WTC11 (cell line): ENCODE measurements around the gene DMXL2.
"Not testable (repeated sequence)": the region's sequence is repeated elsewhere in the genome, so short reads cannot be mapped to it uniquely, and the experiment has no call there.

Source experiments
- ATF1 ChIP-seq: sonication (generic); formaldehyde crosslinking; IDR thresholded peaks from 2 replicates; pipeline ENCODE4 v1.8.1; 2023; ENCODE audit warnings: mild to moderate bottlenecking, moderate library complexity, missing genetic modification reagents
- JUN ChIP-seq: sonication (generic); formaldehyde crosslinking; IDR thresholded peaks from 2 replicates; pipeline ENCODE4 v1.8.0; 2023; ENCODE audit warnings: mild to moderate bottlenecking, missing genetic modification reagents
- NR2C2 ChIP-seq: sonication (generic); formaldehyde crosslinking; IDR thresholded peaks from 2 replicates; pipeline ENCODE4 v1.8.0; 2022; ENCODE audit warnings: mild to moderate bottlenecking, missing genetic modification reagents
- RORB ChIP-seq: fragments of 250-450 bp; sonication (Bioruptor Pico); IDR thresholded peaks from 2 replicates; pipeline ENCODE4 v1.9.0; 2021; ENCODE audit warnings: mild to moderate bottlenecking
- SMAD3 ChIP-seq: sonication (generic); formaldehyde crosslinking; IDR thresholded peaks from 2 replicates; pipeline ENCODE4 v1.8.0; 2022; ENCODE audit warnings: missing genetic modification reagents, mild to moderate bottlenecking, borderline replicate concordance
- TCF7 ChIP-seq: sonication (generic); formaldehyde crosslinking; IDR thresholded peaks from 2 replicates; pipeline ENCODE4 v1.8.0; 2022; ENCODE audit warnings: mild to moderate bottlenecking, low read depth, missing genetic modification reagents, moderate library complexity
- TF ChIP-seq, protein P1 (sequence below): fragments of 200-600 bp; IDR thresholded peaks from 2 replicates; pipeline ENCODE4 v1.8.0; 2022; ENCODE audit warnings: antibody characterized with exemption
- TF ChIP-seq, protein P2 (sequence below): sonication (generic); formaldehyde crosslinking; IDR thresholded peaks from 2 replicates; pipeline ENCODE4 v1.8.1; 2022; ENCODE audit warnings: low read depth, missing genetic modification reagents, borderline replicate concordance
- TF ChIP-seq, protein P3 (sequence below): fragments of 250-450 bp; sonication (Bioruptor Pico); IDR thresholded peaks from 2 replicates; pipeline ENCODE4 v2.1.2; 2022; ENCODE audit warnings: mild to moderate bottlenecking, moderate library complexity
- TF ChIP-seq, protein P4 (sequence below): sonication (generic); formaldehyde crosslinking; conservative IDR thresholded peaks from 2 replicates; pipeline ENCODE4 v1.8.1; 2022; ENCODE audit warnings: mild to moderate bottlenecking, missing genetic modification reagents

DNA sequence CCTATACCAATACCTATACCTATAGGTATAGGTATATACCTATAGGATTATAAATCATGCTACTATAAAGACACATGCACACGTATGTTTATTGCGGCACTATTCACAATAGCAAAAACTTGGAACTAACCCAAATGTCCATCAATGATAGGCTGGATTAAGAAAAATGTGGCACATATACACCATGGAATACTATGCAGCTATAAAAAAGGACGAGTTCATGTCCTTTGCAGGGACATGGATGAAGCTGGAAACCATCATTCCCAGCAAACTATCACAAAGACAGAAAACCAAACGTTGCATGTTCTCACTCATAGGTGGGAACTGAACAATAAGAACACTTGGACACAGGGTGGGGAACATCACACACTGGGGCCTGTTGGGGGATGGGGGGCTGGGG, 26.1 kb upstream of the DMXL2 start:
- TF ChIP-seq, protein P1, sequence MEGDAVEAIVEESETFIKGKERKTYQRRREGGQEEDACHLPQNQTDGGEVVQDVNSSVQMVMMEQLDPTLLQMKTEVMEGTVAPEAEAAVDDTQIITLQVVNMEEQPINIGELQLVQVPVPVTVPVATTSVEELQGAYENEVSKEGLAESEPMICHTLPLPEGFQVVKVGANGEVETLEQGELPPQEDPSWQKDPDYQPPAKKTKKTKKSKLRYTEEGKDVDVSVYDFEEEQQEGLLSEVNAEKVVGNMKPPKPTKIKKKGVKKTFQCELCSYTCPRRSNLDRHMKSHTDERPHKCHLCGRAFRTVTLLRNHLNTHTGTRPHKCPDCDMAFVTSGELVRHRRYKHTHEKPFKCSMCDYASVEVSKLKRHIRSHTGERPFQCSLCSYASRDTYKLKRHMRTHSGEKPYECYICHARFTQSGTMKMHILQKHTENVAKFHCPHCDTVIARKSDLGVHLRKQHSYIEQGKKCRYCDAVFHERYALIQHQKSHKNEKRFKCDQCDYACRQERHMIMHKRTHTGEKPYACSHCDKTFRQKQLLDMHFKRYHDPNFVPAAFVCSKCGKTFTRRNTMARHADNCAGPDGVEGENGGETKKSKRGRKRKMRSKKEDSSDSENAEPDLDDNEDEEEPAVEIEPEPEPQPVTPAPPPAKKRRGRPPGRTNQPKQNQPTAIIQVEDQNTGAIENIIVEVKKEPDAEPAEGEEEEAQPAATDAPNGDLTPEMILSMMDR: not testable (repeated sequence)
- not testable (repeated sequence) for TF ChIP-seq SMAD3 (CRISPR knock-in tag); JUN (CRISPR knock-in tag); NR2C2 (CRISPR knock-in tag); RORB (CRISPR knock-in tag); ATF1 (CRISPR knock-in tag); TCF7
- TF ChIP-seq, protein P2, sequence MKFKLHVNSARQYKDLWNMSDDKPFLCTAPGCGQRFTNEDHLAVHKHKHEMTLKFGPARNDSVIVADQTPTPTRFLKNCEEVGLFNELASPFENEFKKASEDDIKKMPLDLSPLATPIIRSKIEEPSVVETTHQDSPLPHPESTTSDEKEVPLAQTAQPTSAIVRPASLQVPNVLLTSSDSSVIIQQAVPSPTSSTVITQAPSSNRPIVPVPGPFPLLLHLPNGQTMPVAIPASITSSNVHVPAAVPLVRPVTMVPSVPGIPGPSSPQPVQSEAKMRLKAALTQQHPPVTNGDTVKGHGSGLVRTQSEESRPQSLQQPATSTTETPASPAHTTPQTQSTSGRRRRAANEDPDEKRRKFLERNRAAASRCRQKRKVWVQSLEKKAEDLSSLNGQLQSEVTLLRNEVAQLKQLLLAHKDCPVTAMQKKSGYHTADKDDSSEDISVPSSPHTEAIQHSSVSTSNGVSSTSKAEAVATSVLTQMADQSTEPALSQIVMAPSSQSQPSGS (CRISPR knock-in tag): not testable (repeated sequence)
- TF ChIP-seq, protein P3, sequence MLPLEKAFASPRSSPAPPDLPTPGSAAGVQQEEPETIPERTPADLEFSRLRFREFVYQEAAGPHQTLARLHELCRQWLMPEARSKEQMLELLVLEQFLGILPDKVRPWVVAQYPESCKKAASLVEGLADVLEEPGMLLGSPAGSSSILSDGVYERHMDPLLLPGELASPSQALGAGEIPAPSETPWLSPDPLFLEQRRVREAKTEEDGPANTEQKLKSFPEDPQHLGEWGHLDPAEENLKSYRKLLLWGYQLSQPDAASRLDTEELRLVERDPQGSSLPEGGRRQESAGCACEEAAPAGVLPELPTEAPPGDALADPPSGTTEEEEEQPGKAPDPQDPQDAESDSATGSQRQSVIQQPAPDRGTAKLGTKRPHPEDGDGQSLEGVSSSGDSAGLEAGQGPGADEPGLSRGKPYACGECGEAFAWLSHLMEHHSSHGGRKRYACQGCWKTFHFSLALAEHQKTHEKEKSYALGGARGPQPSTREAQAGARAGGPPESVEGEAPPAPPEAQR (CRISPR knock-in tag): not testable (repeated sequence)
- TF ChIP-seq, protein P4, sequence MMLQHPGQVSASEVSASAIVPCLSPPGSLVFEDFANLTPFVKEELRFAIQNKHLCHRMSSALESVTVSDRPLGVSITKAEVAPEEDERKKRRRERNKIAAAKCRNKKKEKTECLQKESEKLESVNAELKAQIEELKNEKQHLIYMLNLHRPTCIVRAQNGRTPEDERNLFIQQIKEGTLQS (CRISPR knock-in tag): not testable (repeated sequence)
